Activated T-helper 2 cell treated with anti-CD3 and anti-CD28 coated beads, Interferon-gamma antibody, Interleukin-2, Interleukin-4, amounts not matched to agents 10 μg/mL and 5 μg/mL and 100 μg/mL, durations not matched to agents 14 hours and 24 hours and 36 hours (primary cell): ENCODE data around the gene ABHD1. TPM values are rescaled to one million over a fixed set of nuclear protein-coding genes. Genes with fewer than 3 reads are reported as not detected.
"Not testable (repeated sequence)": the region's sequence is repeated elsewhere in the genome, so short reads cannot be mapped to it uniquely, and the experiment has no call there.

Source experiments
- DNase-seq: peaks from one replicate; pipeline ENCODE4 v3.0.0; 2021; ENCODE audit warnings: low spot score
- H3K27ac Mint-ChIP-seq: one replicate; pipeline ENCODE4 v1.8.0; 2021; ENCODE audit warnings: mixed read lengths
- H3K27me3 Mint-ChIP-seq: one replicate; pipeline ENCODE4 v1.8.0; 2021; ENCODE audit warnings: low read depth, mixed read lengths
- H3K36me3 Mint-ChIP-seq: one replicate; pipeline ENCODE4 v1.8.0; 2021; ENCODE audit warnings: low read depth, mixed read lengths
- H3K4me1 Mint-ChIP-seq: one replicate; pipeline ENCODE4 v1.8.0; 2021; ENCODE audit warnings: low read depth, mixed read lengths
- H3K4me3 Mint-ChIP-seq: one replicate; pipeline ENCODE4 v1.8.0; 2021; ENCODE audit warnings: low read depth, mild to moderate bottlenecking, moderate library complexity, mixed read lengths
- H3K9me3 Mint-ChIP-seq: one replicate; pipeline ENCODE4 v1.8.0; 2021; ENCODE audit warnings: mixed read lengths
- intact Hi-C: fragments of 100-400 bp; cut with micrococcal nuclease; formaldehyde crosslinking; loops from one replicate; pipeline ENCODE4 v1.15.1; 2023
- total RNA-seq: library from RNA; stranded (reverse); gene quantifications from 2 replicates; pipeline ENCODE4 v1.2.3, GENCODE V29; 2022

ABHD1 gene
- total RNA-seq, 1 donor from 2014 or later: 1.5 TPM

DNA sequence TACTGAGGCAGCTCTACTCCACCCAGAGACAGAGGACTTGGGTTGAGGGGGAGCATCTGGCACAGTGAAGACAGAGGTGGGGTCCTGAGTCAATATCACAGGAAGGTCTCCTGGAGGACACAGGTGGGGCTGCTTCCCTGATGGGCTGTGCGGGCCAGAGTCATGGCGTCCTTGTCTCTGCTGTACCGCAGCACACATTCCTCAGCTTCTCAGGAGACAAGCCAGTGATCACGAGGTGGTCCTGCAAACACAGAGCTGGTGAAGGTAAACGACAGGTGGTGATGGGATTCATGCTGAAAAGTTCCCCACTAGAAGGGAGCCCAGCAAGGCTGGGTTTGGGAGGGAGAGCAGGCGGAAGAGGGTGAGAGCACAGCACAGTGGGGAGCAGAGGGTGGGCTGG, 34.9 kb downstream of the ABHD1 start:
- H3K9me3 Mint-ChIP-seq: no peaks in the 10 kb centered on the region
- no peaks in the 10 kb centered on the region for H3K4me1 Mint-ChIP-seq
- peaks cover 3% of the 10 kb centered on the region for H3K27me3 Mint-ChIP-seq
- no peaks in the 10 kb centered on the region for H3K36me3 Mint-ChIP-seq
- DNase-seq: no peak
- no peak overlapping the region for H3K4me3 Mint-ChIP-seq
- intact Hi-C loops: no loop called here
- H3K27ac Mint-ChIP-seq: no peak overlapping the region

GRCh38 chr2:27159271-27159670, 35.7 kb downstream of the ABHD1 start:
- no peak for DNase-seq
- no peak overlapping the region for H3K27ac Mint-ChIP-seq
- intact Hi-C loops: no loop called here
- H3K27me3 Mint-ChIP-seq: peaks cover 2% of the 10 kb centered on the region
- H3K36me3 Mint-ChIP-seq: no peaks in the 10 kb centered on the region
- no peak overlapping the region for H3K4me3 Mint-ChIP-seq
- no peaks in the 10 kb centered on the region for H3K4me1 Mint-ChIP-seq
- no peaks in the 10 kb centered on the region for H3K9me3 Mint-ChIP-seq

DNA sequence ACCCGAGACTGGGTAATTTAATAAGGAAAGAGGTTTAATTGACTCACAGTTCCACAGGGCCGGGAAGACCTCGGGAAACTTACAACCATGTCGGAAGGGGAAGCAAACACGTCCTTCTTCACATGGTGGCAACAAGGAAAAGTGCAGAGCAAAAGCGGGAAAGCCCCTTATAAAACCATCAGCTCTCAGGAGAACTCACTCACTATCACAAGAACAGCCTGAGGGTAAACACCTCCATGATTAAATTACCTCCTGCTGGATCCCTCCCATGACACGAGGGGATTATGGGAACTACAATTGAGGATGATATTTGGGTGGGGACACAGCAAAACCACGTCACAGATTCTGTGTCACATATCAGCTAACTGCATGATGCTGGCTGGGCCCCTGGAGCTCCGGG, 36.6 kb downstream of the ABHD1 start:
- peaks cover 2% of the 10 kb centered on the region for H3K27me3 Mint-ChIP-seq
- H3K4me3 Mint-ChIP-seq: no peak overlapping the region
- no peaks in the 10 kb centered on the region for H3K9me3 Mint-ChIP-seq
- no peak overlapping the region for H3K27ac Mint-ChIP-seq
- H3K36me3 Mint-ChIP-seq: no peaks in the 10 kb centered on the region
- no peak for DNase-seq
- H3K4me1 Mint-ChIP-seq: peaks cover 4% of the 10 kb centered on the region
- intact Hi-C loops: no loop called here

DNA sequence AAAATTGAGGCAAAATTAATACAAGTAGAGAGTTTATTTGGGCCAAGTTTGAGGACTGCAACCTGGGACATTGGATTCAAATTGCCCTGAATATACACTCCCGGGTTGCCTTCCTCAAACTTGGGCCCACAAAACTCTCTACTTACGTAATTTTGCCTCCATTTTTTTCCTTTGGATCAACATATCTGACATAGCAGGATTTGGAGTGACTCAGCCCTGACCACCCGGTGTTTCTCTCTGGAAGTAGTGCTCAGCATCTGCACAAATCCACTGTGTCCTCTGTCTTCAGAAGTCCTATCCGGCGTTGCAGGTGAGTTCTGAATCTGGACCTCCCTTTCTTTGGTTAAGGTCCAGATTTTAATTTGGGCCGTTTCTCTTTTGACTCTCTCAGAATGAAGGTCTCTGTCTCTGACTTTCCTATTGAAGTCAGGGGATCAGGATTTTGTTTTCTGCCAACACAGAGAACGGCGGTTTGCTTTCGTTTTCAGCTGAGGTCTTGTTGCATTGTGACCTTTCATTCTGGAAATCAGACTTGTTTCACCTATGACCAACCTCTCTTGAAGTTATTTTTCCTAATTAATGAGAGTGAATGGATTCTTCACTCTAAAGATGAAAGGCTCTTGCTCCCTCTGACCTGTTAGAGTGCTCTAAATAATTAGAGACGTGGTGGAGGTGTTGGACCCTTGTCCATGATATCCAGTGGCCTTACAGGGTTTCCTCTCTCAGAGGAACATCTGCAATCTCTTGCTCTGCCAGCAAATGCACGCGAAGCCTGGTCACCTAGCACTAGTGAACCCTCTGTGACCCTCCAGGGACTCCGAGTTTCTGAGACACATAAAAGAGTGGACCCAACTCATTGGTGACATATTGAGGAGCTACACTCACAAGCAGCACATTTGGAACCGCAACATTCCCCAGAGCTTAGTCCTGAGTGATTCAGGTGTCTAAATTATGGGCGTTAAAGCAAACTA, 38.8 kb downstream of the ABHD1 start:
- Mint-ChIP-seq H3K9me3 (no peaks in the 10 kb centered on the region), H3K27ac (no peak overlapping the region), H3K27me3 (peaks cover 4% of the 10 kb centered on the region), H3K4me1 (peaks cover 9% of the 10 kb centered on the region), H3K36me3 (no peaks in the 10 kb centered on the region), H3K4me3 (no peak overlapping the region)
- no peak for DNase-seq
- intact Hi-C loops: no loop called here

- Mint-ChIP-seq H3K4me3 (no peak overlapping the region), H3K36me3 (no peaks in the 10 kb centered on the region), H3K27ac (no peak overlapping the region), H3K4me1 (peaks cover 9% of the 10 kb centered on the region), H3K27me3 (peaks cover 5% of the 10 kb centered on the region), H3K9me3 (no peaks in the 10 kb centered on the region)
- intact Hi-C loops: no loop called here
- no peak for DNase-seq
Observed at GRCh38 chr2:27164960-27165763, 41.5 kb downstream of the ABHD1 start.

GRCh38 chr2:27170581-27171337, 47.1 kb downstream of the ABHD1 start:
- H3K27ac Mint-ChIP-seq: no peak overlapping the region
- peaks cover 24% of the 10 kb centered on the region for H3K27me3 Mint-ChIP-seq
- H3K4me3 Mint-ChIP-seq: no peak overlapping the region
- no peak for DNase-seq
- H3K4me1 Mint-ChIP-seq: peaks cover 5% of the 10 kb centered on the region
- no peaks in the 10 kb centered on the region for H3K36me3 Mint-ChIP-seq
- no peaks in the 10 kb centered on the region for H3K9me3 Mint-ChIP-seq
- intact Hi-C loops: no loop called here

DNA sequence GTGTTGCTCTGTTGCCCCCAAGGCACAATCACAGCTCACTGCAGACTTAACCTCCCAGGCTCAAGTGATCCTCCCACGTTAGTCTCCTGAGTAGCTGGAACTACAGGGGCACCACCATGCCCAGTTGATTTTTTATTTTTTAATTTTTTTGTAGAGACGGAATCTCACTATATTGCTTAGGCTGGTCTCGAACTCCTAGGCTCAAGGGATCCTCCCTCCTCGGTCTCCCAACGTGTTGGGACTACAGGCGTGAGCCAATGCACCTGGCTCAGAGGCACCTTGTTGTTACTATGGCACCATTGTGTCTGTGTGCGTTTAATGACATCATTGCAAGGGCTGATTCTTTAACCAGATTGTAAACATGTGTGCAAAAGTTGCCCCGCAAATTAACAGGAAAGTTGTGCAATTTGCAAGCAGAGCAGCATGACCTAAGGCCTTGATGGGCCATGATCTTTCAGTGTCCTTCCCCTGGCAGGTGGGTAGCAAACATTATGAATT, 47.8 kb downstream of the ABHD1 start:
- no peak for DNase-seq
- Mint-ChIP-seq H3K27ac (no peak overlapping the region), H3K9me3 (no peaks in the 10 kb centered on the region), H3K4me3 (no peak overlapping the region), H3K36me3 (no peaks in the 10 kb centered on the region), H3K4me1 (peaks cover 5% of the 10 kb centered on the region), H3K27me3 (peaks cover 29% of the 10 kb centered on the region)
- intact Hi-C loops: no loop called here

DNA sequence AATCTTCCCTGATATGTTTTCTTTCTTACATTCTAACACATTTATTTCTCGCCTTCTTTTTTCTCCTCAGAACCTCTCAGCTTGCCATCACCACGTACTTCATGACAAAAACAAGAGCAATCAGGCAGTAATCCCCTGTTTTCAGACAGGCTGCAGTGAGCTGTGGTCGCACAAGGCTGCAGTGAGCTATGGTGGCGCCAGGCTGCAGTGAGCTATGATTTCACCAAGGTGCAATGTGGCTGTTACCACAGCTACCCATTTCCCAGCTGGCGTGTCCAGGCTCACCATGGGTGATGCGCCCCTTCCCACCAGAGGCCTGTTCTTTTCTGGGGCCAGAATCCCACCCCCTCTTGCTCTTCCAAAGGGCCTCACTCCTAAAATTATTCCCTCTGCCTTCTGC, 51.0 kb downstream of the ABHD1 start:
- peaks cover 40% of the 10 kb centered on the region for H3K27me3 Mint-ChIP-seq
- H3K4me3 Mint-ChIP-seq: no peak overlapping the region
- DNase-seq: no peak
- intact Hi-C loops: no loop called here
- peaks cover 1% of the 10 kb centered on the region for H3K4me1 Mint-ChIP-seq
- no peaks in the 10 kb centered on the region for H3K36me3 Mint-ChIP-seq
- no peak overlapping the region for H3K27ac Mint-ChIP-seq
- no peaks in the 10 kb centered on the region for H3K9me3 Mint-ChIP-seq

DNA sequence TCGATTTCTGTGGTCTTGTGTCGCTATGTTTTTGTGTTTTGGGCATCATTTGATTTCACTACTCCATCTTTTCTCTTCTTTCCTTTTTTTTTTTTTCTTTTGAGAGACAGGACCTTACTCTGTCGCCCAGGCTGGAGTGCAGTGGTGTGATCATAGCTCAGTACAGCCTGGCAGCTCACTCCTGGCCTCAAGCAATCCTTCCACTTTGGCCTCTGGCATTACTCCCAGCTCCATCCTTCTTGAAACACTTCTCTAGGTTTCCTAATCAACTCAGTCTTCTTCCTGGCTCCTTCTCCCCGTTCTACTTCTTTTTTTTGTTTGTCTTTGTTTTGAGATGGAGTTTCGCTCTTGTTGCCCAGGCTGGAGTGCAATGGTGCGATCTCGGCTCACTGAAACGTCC, 51.7 kb downstream of the ABHD1 start:
- H3K4me3 Mint-ChIP-seq: no peak overlapping the region
- H3K27me3 Mint-ChIP-seq: peaks cover 44% of the 10 kb centered on the region
- peaks cover 1% of the 10 kb centered on the region for H3K4me1 Mint-ChIP-seq
- H3K27ac Mint-ChIP-seq: no peak overlapping the region
- H3K36me3 Mint-ChIP-seq: no peaks in the 10 kb centered on the region
- intact Hi-C loops: no loop called here
- no peak for DNase-seq
- no peaks in the 10 kb centered on the region for H3K9me3 Mint-ChIP-seq

DNA sequence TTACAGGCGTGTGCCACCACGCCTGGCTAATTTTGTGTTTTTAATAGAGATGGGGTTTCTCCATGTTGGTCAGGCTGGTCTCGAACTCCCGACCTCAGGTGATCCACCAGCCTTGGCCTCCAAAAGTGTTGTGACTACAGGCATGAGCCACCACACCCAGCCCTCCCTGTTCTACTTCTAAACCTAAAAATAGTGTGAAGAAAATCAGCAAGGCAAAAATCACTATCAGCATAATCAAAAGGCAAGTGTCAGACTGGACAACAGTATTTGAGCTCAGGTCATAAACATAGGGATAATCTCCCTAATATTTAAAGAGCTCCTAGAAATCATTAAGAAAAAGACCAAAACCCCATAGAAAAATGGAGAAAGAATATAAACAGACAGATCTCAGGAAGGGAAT, 52.2 kb downstream of the ABHD1 start:
- H3K4me1 Mint-ChIP-seq, H3K9me3 Mint-ChIP-seq, H3K36me3 Mint-ChIP-seq, DNase-seq, intact Hi-C loops, H3K27ac Mint-ChIP-seq, H3K4me3 Mint-ChIP-seq: not testable (repeated sequence)
- H3K27me3 Mint-ChIP-seq: peaks cover 42% of the 10 kb centered on the region

DNA sequence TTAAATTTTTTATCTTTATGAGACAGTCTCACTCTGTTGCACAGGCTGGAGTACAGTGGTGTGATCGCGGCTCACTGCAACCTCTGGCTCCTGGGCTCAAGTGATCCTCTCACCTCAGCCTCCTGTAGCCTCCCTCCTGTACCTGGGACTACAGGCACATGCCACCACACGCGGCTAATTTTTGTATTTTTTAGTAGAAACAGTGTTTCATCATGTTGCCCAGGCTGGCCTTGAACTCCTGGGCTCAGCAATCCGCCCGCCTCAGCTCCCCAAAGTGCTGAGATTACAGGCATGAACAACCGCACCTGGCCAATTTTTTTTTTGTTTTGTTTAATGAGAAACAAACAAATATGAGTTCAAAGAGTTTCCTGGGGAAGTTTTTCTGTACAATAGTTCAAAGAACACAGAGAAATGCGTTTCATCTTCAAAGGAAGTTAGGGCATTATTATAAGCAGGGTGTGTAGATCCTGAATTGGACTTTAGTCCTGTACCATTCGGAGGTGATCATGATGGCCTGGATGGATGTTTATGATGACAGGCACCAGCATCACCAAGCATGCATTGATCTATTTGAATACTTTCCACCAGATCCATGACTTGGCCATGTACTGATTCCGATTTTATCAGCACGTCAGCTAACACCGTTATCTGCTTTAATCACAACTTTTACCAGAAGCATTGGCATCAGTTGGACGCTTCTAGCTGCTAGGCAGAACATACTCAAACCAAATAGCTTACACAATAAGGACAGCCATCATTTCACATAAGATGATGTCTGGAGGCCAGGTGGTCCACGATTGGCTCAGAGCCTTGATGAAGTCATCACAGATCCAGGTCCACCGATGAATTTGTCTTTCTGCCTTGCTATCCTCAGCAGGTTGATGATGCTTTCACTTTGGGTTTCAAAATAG, 54.1 kb downstream of the ABHD1 start:
- Mint-ChIP-seq H3K4me3 (no peak overlapping the region), H3K27me3 (peaks cover 41% of the 10 kb centered on the region), H3K36me3 (no peaks in the 10 kb centered on the region), H3K27ac (no peak overlapping the region), H3K9me3 (no peaks in the 10 kb centered on the region), H3K4me1 (no peaks in the 10 kb centered on the region)
- no peak for DNase-seq
- intact Hi-C loops: no loop called here

DNA sequence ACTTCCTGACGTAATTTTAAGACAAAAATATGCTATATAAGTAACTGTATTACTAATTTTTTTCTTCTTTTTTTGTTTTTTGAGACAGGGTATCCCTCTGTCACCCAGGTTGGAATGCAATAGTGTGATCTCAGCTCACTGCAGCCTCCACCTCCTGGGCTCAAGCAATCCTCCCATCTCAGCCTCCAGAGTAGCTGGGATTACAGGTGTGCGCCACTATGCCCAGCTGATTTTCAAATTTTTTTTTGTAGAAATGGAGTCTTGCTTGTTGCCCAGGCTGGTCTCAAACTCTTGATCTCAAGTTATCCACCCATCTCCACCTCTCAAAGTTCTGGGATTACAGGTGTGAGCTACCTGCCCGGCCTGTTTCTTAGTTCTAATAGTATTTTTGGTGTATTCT, 54.9 kb downstream of the ABHD1 start:
- Mint-ChIP-seq H3K4me3 (no peak overlapping the region), H3K4me1 (no peaks in the 10 kb centered on the region), H3K9me3 (no peaks in the 10 kb centered on the region), H3K27me3 (peaks cover 41% of the 10 kb centered on the region), H3K27ac (no peak overlapping the region), H3K36me3 (no peaks in the 10 kb centered on the region)
- intact Hi-C loops: no loop called here
- DNase-seq: no peak
